GM19351 (cell line): ENCODE results near the gene ZC3H10.

Source experiments
- ATAC-seq: cut with Tn5 transposase; IDR thresholded peaks from one replicate; pipeline ENCODE4 v1.9.1; 2021; ENCODE audit warnings: mild to moderate bottlenecking, moderate library complexity; ENCODE audit not compliant: unreplicated experiment

The ZC3H10 gene

DNA sequence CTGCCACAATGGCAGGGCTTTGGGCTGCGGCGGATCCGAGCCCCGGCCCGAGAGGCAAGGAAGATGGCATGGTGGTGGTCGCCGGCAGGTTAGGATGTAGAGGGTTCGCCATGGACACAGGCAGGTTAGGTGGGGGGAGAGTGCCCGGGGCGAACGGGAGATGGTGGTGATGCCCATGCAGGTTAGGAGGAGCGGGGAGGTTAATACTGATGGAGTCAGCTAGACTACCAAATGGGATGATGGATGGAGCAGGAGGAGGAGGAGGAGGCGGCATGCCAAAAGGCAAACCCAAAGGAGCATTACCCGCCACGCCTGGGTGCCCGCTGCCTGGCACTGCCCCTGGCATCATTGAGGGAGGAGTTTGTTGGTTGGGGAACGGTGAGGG is 46.3 kb downstream of the ZC3H10 start:
- ATAC-seq: no peak

DNA sequence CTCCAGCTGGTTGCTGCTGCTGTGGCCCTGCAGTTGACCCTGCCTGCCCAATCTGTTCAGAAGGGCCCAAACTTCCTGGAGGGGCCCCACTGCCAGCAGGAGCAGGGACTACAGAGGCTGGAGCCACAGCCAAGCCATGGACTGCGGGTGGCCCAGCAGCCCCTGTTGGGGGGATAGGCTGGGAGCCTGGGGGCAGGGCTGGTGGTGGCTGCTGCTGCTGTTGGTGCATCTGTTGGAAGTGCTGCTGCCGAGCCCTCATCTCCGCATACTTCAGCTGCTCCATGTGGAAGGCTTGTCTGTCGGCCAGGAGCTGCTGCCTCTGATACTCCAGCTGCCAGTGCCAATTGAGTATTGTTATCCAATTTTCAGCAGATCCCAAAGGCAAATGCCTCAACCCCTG is 47.3 kb downstream of the ZC3H10 start:
- ATAC-seq: no peak

DNA sequence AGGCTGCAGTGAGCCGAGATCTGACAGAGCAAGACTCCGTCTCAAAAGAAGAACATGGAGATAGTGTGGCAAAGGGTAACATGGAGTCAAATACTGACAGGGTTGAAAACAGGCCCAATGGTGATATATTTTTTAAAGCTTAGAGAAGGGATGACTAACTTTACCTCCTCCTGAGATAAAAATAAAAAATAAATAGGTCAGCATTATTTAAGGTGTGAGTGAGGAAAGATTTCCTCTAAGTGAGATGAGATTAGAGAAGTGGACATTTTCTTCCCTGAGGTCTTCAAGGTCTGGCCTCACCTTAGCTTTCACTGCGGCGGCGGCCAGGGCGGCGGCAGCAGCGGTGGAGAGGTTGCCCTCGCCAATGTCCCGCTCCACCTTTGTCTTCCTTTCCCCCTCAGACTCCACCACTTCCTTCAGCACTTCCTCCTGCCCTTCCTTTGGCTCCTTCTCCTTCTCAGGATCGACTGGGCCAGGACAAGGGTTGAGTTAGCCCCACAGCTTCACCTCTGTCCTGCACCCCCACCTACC is 51.2 kb downstream of the ZC3H10 start:
- ATAC-seq: no peak

- no peak for ATAC-seq
Observed at GRCh38 chr12:56172839-56173238, 54.8 kb downstream of the ZC3H10 start.
